K562 (cell line): ENCODE results near the gene MYL6B. TPM values are rescaled to one million over a fixed set of nuclear protein-coding genes. Genes with fewer than 3 reads are reported as not detected.

Experiments used
- EP300 ChIP-seq: IDR thresholded peaks from 2 replicates; pipeline ENCODE4 v1.6.1; 2012; ENCODE audit warnings: low read length, improper control_type of control experiment
- FOS ChIP-seq: IDR thresholded peaks from 3 replicates; pipeline ENCODE4 v1.6.1; 2011; ENCODE audit not compliant: insufficient read length; ENCODE audit errors: extremely low read depth
- KLF1 ChIP-seq: fragments of 450-650 bp; IDR thresholded peaks from 2 replicates; pipeline ENCODE4 v1.6.1; 2016; ENCODE audit warnings: missing genetic modification characterization, missing compliant biosample characterization
- LCOR ChIP-seq: sonication (generic); formaldehyde crosslinking; IDR thresholded peaks from 2 replicates; pipeline ENCODE4 v1.8.0; 2022; ENCODE audit warnings: mild to moderate bottlenecking, missing genetic modification reagents
- MYBL2 ChIP-seq, 2 experiments: fragments of 450-650 bp in 1 of 2; sonication (generic) in 1 of 2; formaldehyde crosslinking in 1 of 2; IDR thresholded peaks; 2 replicates each; pipeline versions ENCODE4 v1.6.1 to v1.8.1; 2017 to 2022; ENCODE audit warnings: borderline replicate concordance in 1 of 2, inconsistent platforms in 1 of 2, low read depth in 1 of 2, mild to moderate bottlenecking in 1 of 2, missing genetic modification reagents in 1 of 2, moderate library complexity in 1 of 2
- NCOA1 ChIP-seq: fragments of 450-650 bp; IDR thresholded peaks from 2 replicates; pipeline ENCODE4 v1.6.1; 2016; ENCODE audit warnings: low read depth
- RBBP5 ChIP-seq: fragments of 200-600 bp; sonication (generic); IDR thresholded peaks from 2 replicates; pipeline ENCODE4 v1.6.1; 2012; ENCODE audit warnings: borderline replicate concordance, mild to moderate bottlenecking, low read length, control low read depth, inconsistent platforms; ENCODE audit not compliant: insufficient read depth, poor library complexity, severe bottlenecking
- RFX1 ChIP-seq: fragments of 450-650 bp; IDR thresholded peaks from 2 replicates; pipeline ENCODE4 v1.6.1; 2016; ENCODE audit warnings: mild to moderate bottlenecking, moderate library complexity
- STAG1 ChIP-seq: sonication (generic); formaldehyde crosslinking; IDR thresholded peaks from 2 replicates; pipeline ENCODE4 v1.5.0; 2020; ENCODE audit warnings: missing genetic modification reagents, borderline replicate concordance
- TSC22D4 ChIP-seq: fragments of 450-650 bp; IDR thresholded peaks from 2 replicates; pipeline ENCODE4 v1.6.1; 2016; ENCODE audit warnings: missing genetic modification characterization, missing biosample characterization, control low read depth
- ZKSCAN3 ChIP-seq: fragments of 250-450 bp; sonication (Bioruptor Pico); IDR thresholded peaks from 2 replicates; pipeline ENCODE4 v1.4.0; 2020
- ZNF311 ChIP-seq: fragments of 250-450 bp; sonication (Bioruptor Pico); IDR thresholded peaks from 2 replicates; pipeline ENCODE4 v1.4.0; 2020; ENCODE audit warnings: mild to moderate bottlenecking, moderate library complexity
- ZNF445 ChIP-seq: fragments of 250-450 bp; sonication (Bioruptor Pico); IDR thresholded peaks from 2 replicates; pipeline ENCODE4 v1.4.0; 2020; ENCODE audit warnings: low read depth, mild to moderate bottlenecking, moderate library complexity
- polyA plus RNA-seq, 8 experiments: library from polyadenylated mRNA; depleted of rRNA in 4 of 8; stranded (reverse) in 5 of 8; unstranded in 3 of 8; fragments of >200 nt; fragmentation: Nextera tagmentation in 2 of 8; fragmentation: Illumina TruSeq in 1 of 8; extraction: Ambion mirVana in 2 of 8; extraction: Trizol in 1 of 8; gene quantifications; 2 replicates each; pipeline versions ENCODE4 v1.2.1 to v1.2.3, GENCODE V29; 2011 to 2014; ENCODE audit warnings: inconsistent platforms in 1 of 8, missing spikeins in 1 of 8
- total RNA-seq, 7 experiments: library from RNA; depleted of rRNA in 6 of 7; stranded (reverse); fragments of >200 nt in 6 of 7; fragmentation: Illumina TruSeq in 2 of 7; extraction: Trizol in 2 of 7; gene quantifications; 2 replicates each; pipeline versions ENCODE4 v1.2.1 to v1.2.3, GENCODE V29; 2011 to 2021; ENCODE audit warnings: low replicate concordance in 1 of 7
- TF ChIP-seq, protein P1 (sequence below), 2 experiments: fragments of 450-650 bp; IDR thresholded peaks; 2 replicates each; pipeline ENCODE4 v1.6.1; 2016; ENCODE audit warnings: mild to moderate bottlenecking in 2 of 2, borderline replicate concordance in 1 of 2, low read depth in 1 of 2, moderate library complexity in 1 of 2
- TF ChIP-seq, protein P2 (sequence below), 2 experiments: IDR thresholded peaks; 2 replicates each; pipeline ENCODE4 v1.6.1; 2012; ENCODE audit warnings: improper control_type of control experiment in 2 of 2, low read depth in 2 of 2, low read length in 2 of 2, borderline replicate concordance in 1 of 2
- TF ChIP-seq, protein P3 (sequence below): fragments of 250-450 bp; sonication (Bioruptor Pico); IDR thresholded peaks from 2 replicates; pipeline ENCODE4 v1.5.1; 2021; ENCODE audit warnings: mild to moderate bottlenecking

MYL6B gene
- total and polyA plus RNA-seq, 9 of the 15 experiments (the other 6 are each of a cell fraction or from before 2014, with no cell fraction given): 42.8 to 77.3 (median 68.6) TPM

GRCh38 chr12:56119361-56119796, 33.0 kb upstream of the MYL6B start (continued):
- TF ChIP-seq, protein P1, sequence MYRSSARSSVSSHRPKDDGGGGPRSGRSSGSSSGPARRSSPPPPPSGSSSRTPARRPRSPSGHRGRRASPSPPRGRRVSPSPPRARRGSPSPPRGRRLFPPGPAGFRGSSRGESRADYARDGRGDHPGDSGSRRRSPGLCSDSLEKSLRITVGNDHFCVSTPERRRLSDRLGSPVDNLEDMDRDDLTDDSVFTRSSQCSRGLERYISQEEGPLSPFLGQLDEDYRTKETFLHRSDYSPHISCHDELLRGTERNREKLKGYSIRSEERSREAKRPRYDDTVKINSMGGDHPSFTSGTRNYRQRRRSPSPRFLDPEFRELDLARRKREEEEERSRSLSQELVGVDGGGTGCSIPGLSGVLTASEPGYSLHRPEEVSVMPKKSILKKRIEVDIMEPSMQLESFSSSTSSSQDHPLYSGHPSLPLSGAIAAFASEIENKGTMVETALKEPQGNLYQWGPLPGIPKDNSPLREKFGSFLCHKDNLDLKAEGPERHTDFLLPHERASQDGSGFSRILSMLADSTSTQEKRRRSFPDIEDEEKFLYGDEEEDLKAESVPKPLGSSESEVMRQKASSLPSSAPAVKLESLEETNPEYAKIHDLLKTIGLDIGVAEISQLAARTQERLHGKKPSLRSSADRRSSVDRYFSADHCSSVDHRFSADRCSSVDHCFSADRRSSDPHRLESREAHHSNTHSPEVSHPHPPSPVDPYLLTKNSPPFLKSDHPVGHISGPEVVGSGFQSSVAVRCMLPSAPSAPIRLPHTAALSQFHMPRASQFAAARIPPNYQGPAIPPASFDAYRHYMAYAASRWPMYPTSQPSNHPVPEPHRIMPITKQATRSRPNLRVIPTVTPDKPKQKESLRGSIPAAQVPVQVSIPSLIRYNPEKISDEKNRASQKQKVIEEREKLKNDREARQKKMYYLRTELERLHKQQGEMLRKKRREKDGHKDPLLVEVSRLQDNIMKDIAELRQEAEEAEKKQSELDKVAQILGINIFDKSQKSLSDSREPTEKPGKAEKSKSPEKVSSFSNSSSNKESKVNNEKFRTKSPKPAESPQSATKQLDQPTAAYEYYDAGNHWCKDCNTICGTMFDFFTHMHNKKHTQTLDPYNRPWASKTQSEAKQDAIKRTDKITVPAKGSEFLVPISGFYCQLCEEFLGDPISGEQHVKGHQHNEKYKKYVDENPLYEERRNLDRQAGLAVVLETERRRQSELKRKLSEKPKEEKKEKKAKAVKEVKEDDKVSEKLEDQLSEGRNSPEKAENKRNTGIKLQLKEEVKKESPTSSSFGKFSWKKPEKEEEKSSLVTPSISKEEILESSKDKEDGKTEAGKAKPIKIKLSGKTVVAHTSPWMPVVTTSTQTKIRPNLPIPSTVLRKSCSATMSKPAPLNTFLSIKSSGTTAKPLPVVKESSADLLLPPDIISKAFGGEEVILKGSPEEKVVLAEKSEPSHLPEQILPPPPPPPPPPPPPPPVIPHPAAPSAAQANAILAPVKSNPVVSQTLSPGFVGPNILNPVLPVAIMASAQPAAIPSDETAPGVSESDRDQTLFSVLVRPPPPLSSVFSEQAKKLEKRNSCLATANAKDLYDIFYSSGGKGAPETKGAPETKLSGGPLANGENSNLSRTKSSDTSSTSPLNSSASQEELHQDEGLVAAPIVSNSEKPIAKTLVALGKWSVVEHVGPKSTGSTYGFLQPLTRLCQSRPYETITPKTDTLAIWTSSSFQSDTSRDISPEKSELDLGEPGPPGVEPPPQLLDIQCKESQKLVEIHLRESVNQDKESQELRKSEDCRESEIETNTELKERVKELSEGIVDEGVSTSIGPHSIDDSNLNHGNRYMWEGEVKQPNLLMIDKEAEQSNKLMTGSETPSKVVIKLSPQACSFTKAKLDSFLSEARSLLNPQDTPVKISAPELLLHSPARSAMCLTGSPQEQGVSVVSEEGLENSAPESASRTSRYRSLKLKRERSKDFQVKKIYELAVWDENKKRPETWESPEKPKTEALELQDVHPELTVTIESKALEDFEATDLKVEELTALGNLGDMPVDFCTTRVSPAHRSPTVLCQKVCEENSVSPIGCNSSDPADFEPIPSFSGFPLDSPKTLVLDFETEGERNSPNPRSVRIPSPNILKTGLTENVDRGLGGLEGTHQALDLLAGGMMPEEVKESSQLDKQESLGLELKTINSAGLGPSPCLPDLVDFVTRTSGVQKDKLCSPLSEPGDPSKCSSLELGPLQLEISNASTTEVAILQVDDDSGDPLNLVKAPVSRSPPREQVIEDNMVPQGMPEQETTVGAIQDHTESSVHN (IDR thresholded peaks at IDR 0.05; ENCODE audit: borderline replicate concordance in 1 of 2, low read depth in 1 of 2): no peak
- no peak for TF ChIP-seq LCOR
- TF ChIP-seq STAG1 (CRISPR knock-in tag): peak; percentile 64; the same call in 1 of the 2 replicates
- no peak for TF ChIP-seq RBBP5
- TF ChIP-seq ZNF311 (CRISPR knock-in tag): no peak
- no peak; the same call in 1 of the 2 replicates for TF ChIP-seq MYBL2 (IDR thresholded peaks at IDR 0.05; ENCODE audit: low read depth)
- TF ChIP-seq MYBL2 (CRISPR knock-in tag; IDR thresholded peaks at IDR 0.05; ENCODE audit: borderline replicate concordance): no peak
- TF ChIP-seq ZKSCAN3 (CRISPR knock-in tag): no peak
- TF ChIP-seq, protein P2, sequence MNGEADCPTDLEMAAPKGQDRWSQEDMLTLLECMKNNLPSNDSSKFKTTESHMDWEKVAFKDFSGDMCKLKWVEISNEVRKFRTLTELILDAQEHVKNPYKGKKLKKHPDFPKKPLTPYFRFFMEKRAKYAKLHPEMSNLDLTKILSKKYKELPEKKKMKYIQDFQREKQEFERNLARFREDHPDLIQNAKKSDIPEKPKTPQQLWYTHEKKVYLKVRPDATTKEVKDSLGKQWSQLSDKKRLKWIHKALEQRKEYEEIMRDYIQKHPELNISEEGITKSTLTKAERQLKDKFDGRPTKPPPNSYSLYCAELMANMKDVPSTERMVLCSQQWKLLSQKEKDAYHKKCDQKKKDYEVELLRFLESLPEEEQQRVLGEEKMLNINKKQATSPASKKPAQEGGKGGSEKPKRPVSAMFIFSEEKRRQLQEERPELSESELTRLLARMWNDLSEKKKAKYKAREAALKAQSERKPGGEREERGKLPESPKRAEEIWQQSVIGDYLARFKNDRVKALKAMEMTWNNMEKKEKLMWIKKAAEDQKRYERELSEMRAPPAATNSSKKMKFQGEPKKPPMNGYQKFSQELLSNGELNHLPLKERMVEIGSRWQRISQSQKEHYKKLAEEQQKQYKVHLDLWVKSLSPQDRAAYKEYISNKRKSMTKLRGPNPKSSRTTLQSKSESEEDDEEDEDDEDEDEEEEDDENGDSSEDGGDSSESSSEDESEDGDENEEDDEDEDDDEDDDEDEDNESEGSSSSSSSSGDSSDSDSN (IDR thresholded peaks at IDR 0.05; ENCODE audit: borderline replicate concordance in 1 of 2, low read depth in 2 of 2, low read length in 2 of 2): no peak
- no peak for TF ChIP-seq ZNF445 (CRISPR knock-in tag)
- TF ChIP-seq EP300: 0 out of 2 replicates have a peak, but pooled peaks have one; percentile 9
- no peak for TF ChIP-seq RFX1
- no peak for TF ChIP-seq KLF1
- TF ChIP-seq TSC22D4 (tag): no peak
- no peak for TF ChIP-seq NCOA1
- no peak for TF ChIP-seq FOS
- TF ChIP-seq, protein P3, sequence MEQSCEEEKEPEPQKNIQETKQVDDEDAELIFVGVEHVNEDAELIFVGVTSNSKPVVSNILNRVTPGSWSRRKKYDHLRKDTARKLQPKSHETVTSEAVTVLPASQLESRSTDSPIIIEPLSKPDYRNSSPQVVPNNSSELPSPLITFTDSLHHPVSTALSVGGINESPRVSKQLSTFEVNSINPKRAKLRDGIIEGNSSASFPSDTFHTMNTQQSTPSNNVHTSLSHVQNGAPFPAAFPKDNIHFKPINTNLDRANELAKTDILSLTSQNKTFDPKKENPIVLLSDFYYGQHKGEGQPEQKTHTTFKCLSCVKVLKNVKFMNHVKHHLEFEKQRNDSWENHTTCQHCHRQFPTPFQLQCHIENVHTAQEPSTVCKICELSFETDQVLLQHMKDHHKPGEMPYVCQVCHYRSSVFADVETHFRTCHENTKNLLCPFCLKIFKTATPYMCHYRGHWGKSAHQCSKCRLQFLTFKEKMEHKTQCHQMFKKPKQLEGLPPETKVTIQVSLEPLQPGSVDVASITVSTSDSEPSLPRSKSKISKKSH (CRISPR knock-in tag): no peak
